H4 (cell line): ENCODE data around the gene GDAP2. TPM values are rescaled to one million over a fixed set of nuclear protein-coding genes. Genes with fewer than 3 reads are reported as not detected.
"Not testable (repeated sequence)": the region's sequence is repeated elsewhere in the genome, so short reads cannot be mapped to it uniquely, and the experiment has no call there.

Experiments used
- DNase-seq: peaks from one replicate; pipeline ENCODE4 v3.0.0-alpha.2; 2015; ENCODE audit warnings: low spot score
- total RNA-seq: library from RNA; depleted of rRNA; stranded (reverse); fragments of >200 nt; shearing (Covaris generic); gene quantifications from 2 replicates; pipeline ENCODE4 v1.2.3, GENCODE V29; 2014

Gene GDAP2
- total RNA-seq, 1 experiment from 2014 or later: 19.5 TPM

GRCh38 chr1:117899801-117900200, 29.6 kb downstream of the GDAP2 start:
- no peak for DNase-seq

GRCh38 chr1:117897551-117897950, 31.9 kb downstream of the GDAP2 start:
- no peak for DNase-seq

GRCh38 chr1:117895482-117896114, 33.8 kb downstream of the GDAP2 start:
- peak; percentile 83 for DNase-seq

- DNase-seq: no peak
Observed at GRCh38 chr1:117894078-117894477, 35.3 kb downstream of the GDAP2 start.

- no peak for DNase-seq
Observed at GRCh38 chr1:117892512-117892911, 36.9 kb downstream of the GDAP2 start.

GRCh38 chr1:117890452-117890851, 39.0 kb downstream of the GDAP2 start:
- DNase-seq: no peak

- peak; percentile 11 for DNase-seq
Observed at GRCh38 chr1:117886101-117886795, 43.2 kb downstream of the GDAP2 start.

- DNase-seq: no peak
Observed at GRCh38 chr1:117883616-117884015, 45.8 kb downstream of the GDAP2 start.

GRCh38 chr1:117879284-117879683, 50.1 kb downstream of the GDAP2 start:
- no peak for DNase-seq

- no peak for DNase-seq
Observed at GRCh38 chr1:117877823-117878222, 51.6 kb downstream of the GDAP2 start.

- no peak for DNase-seq
Observed at GRCh38 chr1:117871013-117871412, 58.4 kb downstream of the GDAP2 start.

- DNase-seq: no peak
Observed at GRCh38 chr1:117861694-117862093, 67.7 kb downstream of the GDAP2 start.

GRCh38 chr1:117860896-117861610, 68.4 kb downstream of the GDAP2 start:
- no peak for DNase-seq

GRCh38 chr1:117859901-117860300, 69.5 kb downstream of the GDAP2 start:
- no peak for DNase-seq

- DNase-seq: no peak
Observed at GRCh38 chr1:117857418-117857817, 72.0 kb downstream of the GDAP2 start.

GRCh38 chr1:117852853-117853553, 76.4 kb downstream of the GDAP2 start:
- DNase-seq: no peak

- no peak for DNase-seq
Observed at GRCh38 chr1:117851687-117852086, 77.7 kb downstream of the GDAP2 start.

- DNase-seq: no peak
Observed at GRCh38 chr1:117846674-117847425, 82.6 kb downstream of the GDAP2 start.

GRCh38 chr1:117844478-117844877, 84.9 kb downstream of the GDAP2 start:
- not testable (repeated sequence) for DNase-seq

- no peak for DNase-seq
Observed at GRCh38 chr1:117843791-117844190, 85.6 kb downstream of the GDAP2 start.

- peak; percentile 42 for DNase-seq
Observed at GRCh38 chr1:117842408-117843170, 86.8 kb downstream of the GDAP2 start.
